Right lobe of liver (tissue), 4 donors: ENCODE measurements around the gene FBLN1.

Experiments used
- CTCF ChIP-seq, 4 donors: fragments of 200-600 bp in 3 of 4; fragments of 450-650 bp in 1 of 4; IDR thresholded peaks; one replicate each; pipeline versions ENCODE4 v1.5.1 to v1.8.0; 2016 to 2022; ENCODE audit warnings: antibody characterized with exemption in 4 of 4, mild to moderate bottlenecking in 2 of 4
- POLR2A ChIP-seq: fragments of 450-650 bp; IDR thresholded peaks from one replicate; pipeline ENCODE4 v1.6.1; 2017; ENCODE audit warnings: antibody characterized with exemption, mild to moderate bottlenecking
- donor health status: DM: no; HTN: no; CAD: no.
- donor health status: DM: no; HTN: no; CAD: no.
- donor health status: DM: no; HTN: yes; CAD: no.

GRCh38 chr22:45612940-45613339 lies 110.3 kb downstream of the FBLN1 start:
- TF ChIP-seq CTCF (IDR thresholded peaks at IDR 0.05) (no peak), POLR2A (no peak)
